Measurements from ENCODE around the gene PKD2. TPM values are rescaled to one million over a fixed set of nuclear protein-coding genes. Genes with fewer than 3 reads are reported as not detected.

The PKD2 gene
- total RNA-seq, 1 experiment from 2014 or later: 38.4 TPM

- no CpG with 5 or more reads among the region's 2 CpGs for WGBS (ENCODE audit: extremely low coverage, insufficient read length, low lambda C conversion rate)
- Mint-ChIP-seq H3K4me1 (peaks cover 0 to 5% of the 10 kb centered on the region in 2 experiments; a peak in 2 of 4 replicates), H3K36me3 (ENCODE audit: insufficient read depth in 1 of 3, low read depth in 3 of 3) (peaks cover 7 to 24% (median 20%) of the 10 kb centered on the region in 3 experiments), H3K9me3 (no peaks in the 10 kb centered on the region), H3K4me3 (no peak overlapping the region), H3K27me3 (ENCODE audit: low read depth) (no peaks in the 10 kb centered on the region; the same call in 1 of the 2 replicates), H3K27ac (no peak overlapping the region)
- no peak overlapping the region for H2AFZ ChIP-seq (ENCODE audit: low read length)
- no peak overlapping the region for H2BK12ac ChIP-seq (ENCODE audit: insufficient read length, low read depth, low read length)
- H3K4me1 ChIP-seq (ENCODE audit: insufficient read depth, low read length): no peaks in the 10 kb centered on the region
- H3K9me3 ChIP-seq (ENCODE audit: control insufficient read depth, low read depth, low read length): no peaks in the 10 kb centered on the region
- H3K27ac ChIP-seq (ENCODE audit: insufficient read length, low read depth, low read length): no peak overlapping the region
- H3K4ac ChIP-seq (ENCODE audit: low read depth, low read length): no peak overlapping the region
- no peak overlapping the region for H4K8ac ChIP-seq (replicated peaks; ENCODE audit: insufficient read length, low read depth, low read length)
- DNase-seq: no peak
- no peaks in the 10 kb centered on the region for H3K23me2 ChIP-seq (ENCODE audit: insufficient read length, low read depth, low read length, poor library complexity, severe bottlenecking)
- H3K79me2 ChIP-seq (ENCODE audit: insufficient read depth, low read length): no peaks in the 10 kb centered on the region
- no peak overlapping the region for H3K4me2 ChIP-seq (ENCODE audit: insufficient read depth, insufficient read length, low read length)
- H2BK120ac ChIP-seq (ENCODE audit: low read depth, low read length, poor library complexity, severe bottlenecking): no peak overlapping the region
- H4K5ac ChIP-seq (ENCODE audit: insufficient read length, low read depth, low read length): no peak overlapping the region
- H3K23ac ChIP-seq (ENCODE audit: insufficient read length, low read depth, low read length): no peak overlapping the region
- no peak overlapping the region for H2BK15ac ChIP-seq (ENCODE audit: low read depth, low read length)
- H3K56ac ChIP-seq (ENCODE audit: insufficient read length, low read depth, low read length): no peak overlapping the region
- no peak overlapping the region for H2BK5ac ChIP-seq (ENCODE audit: insufficient read length, low read length)
- H3K9ac ChIP-seq (ENCODE audit: extremely low read depth, insufficient read length, low read length): no peak overlapping the region
- H4K20me1 ChIP-seq (ENCODE audit: control insufficient read depth, insufficient read depth, insufficient read length): no peaks in the 10 kb centered on the region
- H2BK20ac ChIP-seq (ENCODE audit: low read depth, low read length, poor library complexity, severe bottlenecking): no peak overlapping the region
- H4K91ac ChIP-seq (ENCODE audit: insufficient read length, low read depth, low read length): no peak overlapping the region
- no peak overlapping the region for H3T11ph ChIP-seq (ENCODE audit: low read length)
- no peaks in the 10 kb centered on the region for H3K27me3 ChIP-seq (ENCODE audit: insufficient read depth, low read length)
- no peaks in the 10 kb centered on the region for H3K79me1 ChIP-seq (ENCODE audit: insufficient read depth, low read depth, low read length, poor library complexity, severe bottlenecking)
- no peak overlapping the region for H3K14ac ChIP-seq (ENCODE audit: insufficient read depth, low read length)
- TF ChIP-seq CTCF (conservative IDR thresholded peaks at IDR 0.05): no peak
- H3K18ac ChIP-seq (ENCODE audit: insufficient read length, low read depth, low read length): no peak overlapping the region
- H2AK5ac ChIP-seq (ENCODE audit: insufficient read length, low read length): no peak overlapping the region
These were observed 71.1 kb downstream of the PKD2 start for GRCh38 chr4:88078579-88078978.
